Right kidney (tissue), 9 donors: ENCODE results near the gene ELAPOR1.

Source experiments
- DNase-seq: peaks from one replicate; pipeline ENCODE4 v3.0.0-alpha.2; 2016
- long read RNA-seq, 8 donors: transcript quantifications; one replicate each; lab custom pipeline, GENCODE V29; 2026

ELAPOR1 gene
- long read RNA-seq, donor 1: 0 reads
- long read RNA-seq, donor 2: 0 reads
- long read RNA-seq, donor 3: 0 reads
- long read RNA-seq, donor 4: 0 reads
- long read RNA-seq, donor 5, full-length matches to known transcripts: 1 of 1 reads
- long read RNA-seq, donor 5, partial matches to known transcripts: 0 of 1 reads
- long read RNA-seq, donor 5, other reads (novel, unspliced or antisense): 0 of 1 reads
- long read RNA-seq, donor 6: 0 reads
- long read RNA-seq, donor 7: 0 reads
- long read RNA-seq, donor 8: 0 reads

GRCh38 chr1:109113590-109114341 is at the start of gene ELAPOR1:
ELAPOR1 (plus strand) TSS chr1:109114115; CDS start chr1:109114184, 69 bp downstream.
- peak; percentile 77 for DNase-seq

- no peak for DNase-seq
Measured at GRCh38 chr1:109065137-109065536, 48.8 kb upstream of the ELAPOR1 start.

- no peak for DNase-seq
Measured at GRCh38 chr1:109067883-109068282, 46.0 kb upstream of the ELAPOR1 start.

GRCh38 chr1:109069294-109069693 is 44.6 kb upstream of the ELAPOR1 start:
- no peak for DNase-seq

- DNase-seq: peak; percentile 87
Measured at GRCh38 chr1:109075531-109076490, 38.1 kb upstream of the ELAPOR1 start, which contains the start of gene TAF13. TAF13 (minus strand) TSS chr1:109076003; CDS start chr1:109075947, 56 bp downstream.

- no peak for DNase-seq
Measured at GRCh38 chr1:109078317-109078716, 35.6 kb upstream of the ELAPOR1 start.

- no peak for DNase-seq
Measured at GRCh38 chr1:109079240-109079622, 34.7 kb upstream of the ELAPOR1 start.

- DNase-seq: no peak
Measured at GRCh38 chr1:109080441-109081082, 33.4 kb upstream of the ELAPOR1 start.

- no peak for DNase-seq
Measured at GRCh38 chr1:109083501-109083900, 30.4 kb upstream of the ELAPOR1 start.

GRCh38 chr1:109083923-109084322 is 30.0 kb upstream of the ELAPOR1 start:
- DNase-seq: no peak

GRCh38 chr1:109084563-109085517 is 29.1 kb upstream of the ELAPOR1 start:
- no peak for DNase-seq

GRCh38 chr1:109089242-109090015 is 24.5 kb upstream of the ELAPOR1 start:
- DNase-seq: peak; percentile 38

- peak; percentile 95 for DNase-seq
Measured at GRCh38 chr1:109090196-109091077, 23.5 kb upstream of the ELAPOR1 start, which contains the start of gene TMEM167B. TMEM167B (plus strand) TSS chr1:109090764; CDS start chr1:109090873, 109 bp downstream.

GRCh38 chr1:109091078-109091838 is 22.7 kb upstream of the ELAPOR1 start:
- DNase-seq: no peak

- DNase-seq: no peak
Measured at GRCh38 chr1:109091839-109092193, 22.1 kb upstream of the ELAPOR1 start.

GRCh38 chr1:109094377-109094803 is 19.5 kb upstream of the ELAPOR1 start:
- DNase-seq: no peak

- DNase-seq: no peak
Measured at GRCh38 chr1:109094871-109095270, 19.0 kb upstream of the ELAPOR1 start.

- DNase-seq: no peak
Measured at GRCh38 chr1:109095631-109096030, 18.3 kb upstream of the ELAPOR1 start.
